GM19467 (cell line): ENCODE data around the gene SYCP2L.
"Not testable (repeated sequence)": the region's sequence is repeated elsewhere in the genome, so short reads cannot be mapped to it uniquely, and the experiment has no call there.

ENCODE experiments used
- ATAC-seq: cut with Tn5 transposase; IDR thresholded peaks from one replicate; pipeline ENCODE4 v1.9.1; 2021; ENCODE audit warnings: mild to moderate bottlenecking, moderate library complexity; ENCODE audit not compliant: unreplicated experiment

The SYCP2L gene

DNA sequence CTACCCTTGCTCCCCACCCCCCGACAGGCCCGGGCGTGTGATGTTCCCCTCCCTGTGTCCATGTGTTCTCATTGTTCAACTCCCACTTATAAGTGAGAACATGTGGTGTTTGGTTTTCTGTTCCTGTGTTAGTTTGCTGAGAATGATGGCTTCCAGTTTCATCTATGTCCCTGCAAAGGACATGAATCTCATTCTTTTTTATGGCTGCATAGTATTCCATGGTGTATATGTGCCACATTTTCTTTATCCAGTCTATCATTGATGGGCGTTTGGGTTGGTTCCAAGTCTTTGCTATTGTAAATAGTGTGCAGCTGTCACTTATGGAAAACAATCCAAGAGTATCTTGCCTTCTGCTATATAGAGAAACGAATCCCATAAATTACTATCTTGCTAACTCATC, 116.4 kb downstream of the SYCP2L start:
- not testable (repeated sequence) for ATAC-seq

DNA sequence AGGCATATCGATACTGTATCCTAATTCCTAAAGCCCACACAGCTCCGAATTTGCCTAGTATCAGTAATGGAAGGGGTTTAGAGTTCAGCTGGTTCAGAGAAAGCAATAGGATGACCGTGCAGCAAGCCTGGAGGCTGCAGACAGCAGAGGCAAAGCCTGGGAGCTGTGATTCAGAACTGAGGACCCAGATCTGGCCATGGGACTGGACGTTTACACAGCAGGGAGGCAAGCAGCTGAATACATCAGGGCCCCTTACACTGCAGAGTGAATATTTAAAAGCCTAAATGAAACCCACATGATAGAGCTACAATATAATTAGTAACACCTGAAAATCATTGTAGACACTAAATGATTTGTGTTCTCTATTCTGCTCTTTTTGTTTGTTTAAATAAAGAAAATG, 119.2 kb downstream of the SYCP2L start:
- ATAC-seq, result no peak

DNA sequence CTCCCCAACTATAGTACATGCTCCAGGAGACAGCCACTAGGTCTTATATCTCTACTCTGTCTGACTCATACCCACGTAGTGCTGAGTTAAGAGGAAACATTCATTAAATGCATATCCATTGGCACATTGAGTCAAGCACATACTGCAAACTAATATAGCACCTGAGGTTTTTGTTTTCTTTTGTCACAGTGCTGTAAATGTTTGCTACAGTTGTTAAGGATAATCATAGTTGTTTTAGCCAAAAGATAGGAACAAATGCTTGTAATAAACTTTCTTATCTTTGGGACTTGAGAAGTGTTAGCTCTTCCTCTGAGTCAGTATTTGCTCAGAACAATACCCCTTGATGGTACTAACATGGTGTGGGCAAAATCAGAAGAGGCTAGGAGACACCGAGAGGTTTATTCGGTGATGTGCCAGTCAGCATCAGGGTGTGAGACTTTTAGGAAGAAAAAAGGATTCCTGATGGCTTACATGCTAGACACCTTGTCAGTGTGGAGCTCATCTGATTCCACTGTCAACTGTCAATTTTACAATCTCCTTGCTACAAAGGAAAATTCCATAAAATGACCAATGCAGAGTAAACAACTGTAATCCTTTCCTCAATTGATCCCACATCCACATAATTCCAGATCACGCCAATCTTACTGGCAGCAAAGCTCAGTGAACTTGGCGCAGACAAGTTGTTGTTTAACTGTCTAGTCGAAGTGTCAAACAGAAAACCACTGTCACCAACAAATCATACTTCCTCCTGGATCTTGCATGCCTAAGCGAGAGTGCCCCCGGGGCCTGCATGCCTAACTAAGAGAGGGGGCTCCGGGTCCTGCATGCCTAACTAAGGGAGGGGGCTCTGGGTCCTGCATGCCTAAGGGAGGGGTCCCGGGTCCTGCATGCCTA, 121.1 kb downstream of the SYCP2L start:
- no peak for ATAC-seq

DNA sequence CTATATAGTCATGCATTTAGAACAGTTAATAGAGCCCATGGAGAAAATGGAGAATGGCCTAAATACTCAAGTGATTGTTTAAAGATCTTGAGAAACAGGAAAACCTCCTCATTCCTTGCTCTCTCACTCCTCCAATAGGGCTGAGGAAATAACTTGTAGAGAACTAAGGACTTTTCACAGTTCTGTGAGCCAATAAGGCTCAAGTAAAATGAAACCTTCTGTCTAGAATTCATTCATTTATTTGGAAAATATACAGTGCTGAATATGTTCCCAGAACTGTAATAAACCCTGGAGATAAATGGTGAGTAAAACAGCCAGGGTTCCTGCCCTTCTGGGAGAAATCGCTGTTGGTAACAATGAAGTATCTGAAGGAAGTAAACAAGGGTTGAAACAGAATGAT, 122.0 kb downstream of the SYCP2L start:
- no peak for ATAC-seq

DNA sequence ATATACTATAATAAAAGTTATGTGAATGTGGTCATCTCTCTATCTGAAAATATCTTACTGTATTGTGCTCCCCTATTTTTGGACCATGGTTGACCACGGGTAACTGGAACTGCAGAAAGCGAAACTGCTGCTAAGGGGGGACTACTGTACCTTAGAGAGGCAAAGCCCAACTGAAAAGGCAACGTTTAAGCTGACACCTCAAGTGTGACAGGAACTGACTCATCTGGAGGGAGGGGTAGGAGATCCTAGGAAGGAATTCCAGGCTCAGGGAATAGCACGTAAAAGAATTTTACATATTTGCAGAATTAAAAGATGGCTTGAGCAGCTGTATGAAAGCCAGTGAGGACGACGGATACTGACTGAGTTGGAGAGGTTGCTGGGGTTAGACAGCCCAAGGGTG, 122.5 kb downstream of the SYCP2L start:
- no peak for ATAC-seq

DNA sequence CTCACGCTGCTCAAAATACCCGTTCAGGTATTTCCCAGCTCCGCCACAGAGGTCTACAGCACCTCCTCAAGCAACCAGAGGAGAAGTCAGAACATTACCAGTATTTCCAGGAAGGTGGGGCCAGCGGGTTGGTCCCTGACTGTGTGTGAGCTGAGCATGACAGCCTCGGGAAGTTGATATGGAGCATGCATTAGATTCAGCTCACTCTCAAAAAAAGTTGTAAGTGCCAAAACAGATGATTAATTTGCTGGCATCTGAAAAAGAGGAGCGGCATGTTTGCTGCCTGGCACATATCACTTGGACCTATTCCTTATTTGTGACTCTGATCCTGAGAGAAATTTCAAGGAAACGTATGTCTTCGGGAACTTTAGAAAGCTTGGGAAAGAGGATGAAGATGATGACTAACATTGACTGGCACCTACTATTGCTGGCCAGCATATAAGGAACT, 125.0 kb downstream of the SYCP2L start:
- ATAC-seq, result no peak

DNA sequence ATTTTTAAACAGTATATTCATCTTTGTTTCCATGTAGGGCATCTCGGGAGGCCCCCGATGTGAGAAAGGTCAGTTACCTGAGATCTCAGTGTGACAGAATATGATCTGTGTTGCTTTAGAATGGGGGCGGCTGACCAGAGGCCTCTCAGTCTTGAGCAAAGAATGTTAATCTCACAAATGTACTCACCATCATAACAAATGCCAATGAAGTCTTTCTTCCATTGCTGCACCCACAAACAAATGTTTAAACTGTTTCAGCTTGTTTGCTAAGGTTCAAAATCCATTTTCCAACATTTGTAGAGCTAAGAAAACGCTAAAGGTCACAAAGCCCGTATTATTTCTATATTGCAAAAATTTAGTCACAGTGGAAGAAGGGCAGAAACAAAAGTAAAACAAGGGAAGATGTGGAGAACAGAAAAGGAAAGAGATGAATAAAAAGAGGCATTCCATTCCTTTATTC, 125.5 kb downstream of the SYCP2L start:
- no peak for ATAC-seq

DNA sequence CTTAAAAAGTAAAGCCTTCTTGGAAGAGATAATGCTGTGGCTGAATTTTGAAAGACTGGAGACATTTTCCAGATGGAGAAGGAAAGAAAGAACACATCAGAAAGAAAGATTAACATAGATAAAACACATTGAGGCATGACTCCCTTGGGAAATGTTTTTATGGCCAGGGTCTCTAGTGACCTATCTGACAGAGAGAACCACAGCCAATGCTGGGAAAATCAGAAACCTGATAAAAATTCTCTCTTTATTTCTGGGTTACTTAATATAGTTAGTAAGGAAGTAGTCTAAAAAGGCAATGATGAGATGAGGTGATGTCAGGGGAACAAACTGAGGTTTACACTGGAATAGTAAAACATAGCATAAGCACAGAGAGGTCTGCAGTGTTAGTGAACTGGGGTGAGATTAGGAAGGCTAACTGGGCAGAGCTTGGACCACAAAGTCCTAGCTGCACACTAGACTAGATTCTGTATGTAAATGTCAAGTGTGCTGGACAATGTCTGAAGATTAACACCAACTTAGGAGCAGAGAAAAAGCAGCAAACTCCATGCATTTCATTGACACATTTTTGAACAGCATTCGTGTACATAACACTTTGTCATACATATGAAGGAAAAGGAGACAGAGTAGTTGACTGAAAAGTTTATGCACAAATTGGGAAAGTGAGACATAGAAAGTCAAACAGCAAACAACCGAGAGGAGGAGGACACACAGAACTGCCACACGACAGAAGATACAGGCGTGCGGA, 126.3 kb downstream of the SYCP2L start:
- no peak for ATAC-seq

DNA sequence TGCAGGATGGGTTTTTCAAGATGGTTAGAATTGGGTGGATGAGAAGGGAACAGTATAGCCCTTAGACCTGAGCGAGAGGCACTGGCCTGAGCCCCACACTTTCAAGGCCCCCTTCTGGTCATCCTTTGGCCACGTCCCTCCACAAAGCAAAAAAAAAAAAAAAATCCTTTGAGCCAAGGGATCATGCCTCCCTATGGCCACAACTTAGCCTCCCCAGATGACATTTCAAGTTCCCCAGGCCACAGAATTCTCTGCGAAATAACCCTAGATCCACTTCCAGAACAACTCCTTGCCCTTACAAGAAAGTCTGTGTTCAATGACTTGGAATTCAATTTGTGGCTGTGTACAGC, 126.8 kb downstream of the SYCP2L start:
- no peak for ATAC-seq

DNA sequence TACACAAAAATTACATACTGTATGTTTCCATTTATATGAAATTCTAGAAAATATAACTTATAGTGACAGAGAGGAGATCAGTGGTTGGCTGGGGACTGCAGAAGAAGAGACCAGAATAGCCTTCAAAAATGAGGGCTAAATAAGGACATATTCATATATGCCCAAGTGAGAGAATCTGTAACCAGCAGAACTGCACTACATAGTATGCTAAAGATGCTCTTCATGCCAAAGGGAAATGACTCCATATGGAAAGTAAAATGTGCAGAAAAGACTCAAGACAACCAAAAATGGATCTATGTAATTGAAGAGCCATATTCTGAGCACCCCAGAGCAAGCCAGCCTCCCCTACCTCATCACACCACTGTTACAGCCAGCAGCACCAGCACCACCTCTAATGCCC, 128.2 kb downstream of the SYCP2L start:
- ATAC-seq, result no peak

DNA sequence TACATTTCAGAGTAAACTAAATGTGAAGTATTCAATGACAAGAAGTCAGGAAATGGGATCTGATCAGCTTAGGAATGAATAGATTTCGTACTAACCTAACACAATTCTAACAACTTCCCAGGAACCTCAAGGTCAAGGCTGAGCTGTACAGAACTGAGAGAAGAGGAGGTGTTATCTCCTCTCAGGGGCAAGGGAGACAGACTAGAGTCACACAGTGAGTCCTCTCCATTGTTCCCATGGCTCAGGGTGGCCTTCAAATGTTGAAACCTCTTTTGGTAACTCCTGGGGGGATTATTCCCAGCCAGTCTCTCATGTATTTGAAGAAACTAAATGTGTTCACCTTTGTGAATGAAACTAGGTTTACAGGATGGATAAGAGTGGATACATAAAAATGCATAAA, 129.6 kb downstream of the SYCP2L start:
- ATAC-seq, result no peak

DNA sequence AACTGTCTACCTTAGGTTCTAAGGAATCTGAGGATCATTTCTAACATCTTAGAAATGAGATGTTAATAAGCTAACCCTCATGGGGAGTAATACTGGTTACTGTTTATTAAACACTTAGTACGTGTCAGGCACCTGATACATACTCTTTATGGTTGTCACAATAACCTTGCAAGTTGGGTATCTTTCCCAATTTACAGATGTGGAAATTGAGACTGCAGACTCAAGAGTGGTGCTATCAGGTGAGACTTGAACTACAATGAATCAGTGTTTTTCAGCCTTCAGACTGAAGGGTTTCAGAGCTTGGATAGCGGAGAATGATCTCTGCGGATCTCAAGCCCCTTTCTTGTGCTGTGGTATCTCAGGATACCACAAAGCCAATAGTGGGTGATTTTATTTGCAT, 130.2 kb downstream of the SYCP2L start:
- no peak for ATAC-seq

DNA sequence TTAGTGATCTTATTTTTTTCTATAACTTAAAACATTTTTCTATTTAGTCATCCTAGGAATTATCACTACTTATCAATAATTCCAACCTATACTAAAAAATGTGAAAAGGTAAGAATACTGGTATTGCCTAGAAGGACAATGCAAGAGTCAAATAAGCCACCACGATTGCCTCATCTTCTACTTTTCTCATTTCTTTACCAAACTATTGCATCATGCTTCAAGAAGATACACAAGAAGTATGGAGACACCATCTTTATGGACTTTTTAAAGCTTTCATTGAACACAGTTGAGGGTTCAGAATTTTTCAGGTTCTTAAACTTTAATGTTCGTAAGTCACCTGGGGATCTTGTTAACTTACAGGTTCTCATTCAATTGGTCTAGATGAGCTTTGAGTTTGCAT, 131.4 kb downstream of the SYCP2L start:
- no peak for ATAC-seq

DNA sequence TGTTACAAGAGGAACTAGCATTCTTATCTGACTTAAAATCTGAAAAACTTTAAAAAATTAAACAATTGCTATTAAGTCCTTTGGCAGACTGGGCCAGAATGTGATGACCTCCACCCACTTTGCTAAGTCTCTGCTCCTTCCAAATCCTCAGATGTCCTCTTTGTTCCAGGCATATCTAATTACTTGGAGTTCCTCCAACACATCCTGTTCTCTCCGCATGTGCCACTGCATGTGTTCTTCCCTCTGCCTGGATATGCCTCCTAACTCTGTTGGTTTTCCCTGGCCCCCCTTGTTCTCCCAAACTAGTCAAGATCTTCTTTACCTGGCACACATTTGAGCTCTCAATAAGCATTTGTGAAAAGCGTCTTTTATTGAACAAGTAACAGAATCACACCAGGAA, 134.2 kb downstream of the SYCP2L start:
- ATAC-seq, result no peak

DNA sequence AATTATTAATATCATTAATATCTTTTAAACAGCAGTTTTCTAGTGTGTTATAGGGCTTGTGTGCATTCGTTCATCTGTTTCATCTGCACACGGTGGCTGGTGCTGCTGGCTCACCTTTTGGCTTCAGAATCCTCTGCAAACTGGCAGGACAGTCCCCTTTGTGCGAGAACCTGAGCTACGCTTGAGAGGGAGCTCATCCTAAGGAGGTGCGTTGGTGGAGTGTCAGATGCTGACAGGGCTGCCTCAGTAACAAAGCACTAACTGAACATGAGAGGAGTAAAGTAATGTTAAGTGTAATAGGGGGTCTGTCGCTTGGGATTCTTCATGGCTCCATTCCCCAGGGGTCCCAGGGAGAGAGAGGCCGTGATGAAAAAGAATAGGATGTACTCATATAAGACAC, 134.9 kb downstream of the SYCP2L start:
- ATAC-seq, result no peak

DNA sequence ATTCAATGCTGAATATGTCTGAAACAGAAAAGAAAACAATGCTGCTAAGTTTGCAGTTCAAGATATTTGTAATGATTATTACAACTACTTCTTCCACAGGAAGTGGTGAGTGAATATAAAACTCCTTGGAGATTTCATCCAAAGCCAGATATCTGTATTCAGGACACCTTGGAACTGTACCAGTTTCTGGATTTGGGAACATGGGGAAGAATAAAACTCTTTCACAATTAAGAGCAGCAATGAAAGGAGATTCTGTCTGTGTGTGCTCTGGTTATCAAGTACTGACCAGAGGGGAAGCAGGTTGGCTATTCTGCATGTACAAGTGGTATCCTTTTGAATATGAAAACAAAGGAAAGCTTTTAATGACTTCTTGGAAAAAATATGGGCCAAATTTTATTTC, 136.2 kb downstream of the SYCP2L start:
- no peak for ATAC-seq
